GM18907 (cell line): ENCODE results near the gene CACNA2D1.

Experiments used
- ATAC-seq: cut with Tn5 transposase; IDR thresholded peaks from one replicate; pipeline ENCODE4 v1.9.1; 2021; ENCODE audit warnings: mild to moderate bottlenecking, moderate library complexity; ENCODE audit not compliant: unreplicated experiment

Gene CACNA2D1

GRCh38 chr7:82128546-82128945 is 315.0 kb downstream of the CACNA2D1 start:
- no peak for ATAC-seq

- no peak for ATAC-seq
Observed at GRCh38 chr7:82126576-82126975, 317.0 kb downstream of the CACNA2D1 start.

GRCh38 chr7:82124445-82124844 is 319.1 kb downstream of the CACNA2D1 start:
- ATAC-seq = no peak

DNA sequence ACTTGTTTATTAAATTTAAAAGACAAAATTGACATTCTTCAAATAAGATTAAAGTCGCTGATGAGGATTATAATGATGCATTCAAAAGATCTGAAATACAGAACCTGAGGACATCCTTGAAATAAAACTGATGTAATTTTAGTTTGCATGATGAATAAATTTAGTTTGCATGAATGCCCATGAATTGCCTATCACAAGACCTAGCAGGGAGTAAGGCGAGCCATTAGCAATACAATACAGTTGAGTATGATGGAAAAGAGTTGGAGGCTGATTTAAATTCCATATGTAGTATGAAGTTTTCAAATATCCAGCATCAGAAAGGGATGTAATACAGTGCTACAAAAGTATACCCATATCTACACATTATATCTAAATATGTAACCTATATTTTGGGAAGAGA is 321.3 kb downstream of the CACNA2D1 start:
- ATAC-seq = no peak

GRCh38 chr7:82114237-82114636 is 329.3 kb downstream of the CACNA2D1 start:
- ATAC-seq = no peak

DNA sequence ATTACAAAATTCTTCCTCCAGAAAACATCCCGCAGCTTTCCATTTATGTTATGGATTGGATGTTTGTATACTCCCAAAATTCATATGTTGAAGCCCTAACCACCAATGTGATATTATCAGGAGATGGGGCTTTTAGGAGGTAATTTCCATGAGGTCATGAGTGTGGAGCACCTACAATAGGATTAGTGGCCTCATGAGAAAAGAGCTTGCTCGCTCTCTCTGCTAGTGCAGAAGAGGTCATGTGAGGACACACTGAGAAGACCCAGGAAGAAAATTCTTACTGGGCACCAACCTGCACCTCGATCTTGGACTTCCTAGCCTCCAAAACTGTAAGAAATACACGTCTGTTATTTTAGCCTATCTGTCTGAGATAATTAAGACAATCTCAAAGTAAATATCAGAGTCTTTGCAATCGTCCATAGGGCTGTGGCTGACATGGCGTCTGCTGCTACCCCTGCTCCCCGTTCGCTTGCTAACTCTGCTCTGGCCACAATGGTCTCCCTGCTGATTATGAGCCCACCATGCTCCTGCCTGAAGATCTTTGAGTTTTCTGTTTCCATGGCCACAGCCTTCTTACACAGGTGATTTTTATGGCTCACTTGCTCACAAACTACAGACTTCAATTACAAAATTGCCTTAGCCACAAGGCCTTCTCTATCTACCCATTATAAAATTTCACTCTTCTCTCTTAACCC is 333.3 kb downstream of the CACNA2D1 start:
- ATAC-seq = no peak

DNA sequence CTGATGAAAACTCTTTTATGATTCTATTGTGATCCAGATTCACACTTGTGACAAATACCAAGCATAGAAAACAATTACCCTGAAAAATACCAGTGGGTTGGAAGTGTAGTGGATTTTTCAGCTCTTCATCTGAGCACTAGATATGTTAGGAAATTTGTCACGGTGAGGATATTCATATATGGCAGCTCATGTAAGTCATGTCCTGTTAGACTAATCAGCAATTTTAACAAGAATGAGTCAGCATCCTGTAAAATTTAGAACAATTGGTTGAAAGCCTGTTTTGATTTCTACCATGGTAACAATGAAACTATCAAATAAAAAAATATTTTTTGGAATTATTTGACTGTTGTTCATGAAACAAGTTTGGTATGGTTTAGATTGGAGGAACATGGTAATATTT is 334.3 kb downstream of the CACNA2D1 start:
- ATAC-seq = peak; percentile 53

- ATAC-seq = no peak
Observed at GRCh38 chr7:82106201-82106600, 337.4 kb downstream of the CACNA2D1 start.

DNA sequence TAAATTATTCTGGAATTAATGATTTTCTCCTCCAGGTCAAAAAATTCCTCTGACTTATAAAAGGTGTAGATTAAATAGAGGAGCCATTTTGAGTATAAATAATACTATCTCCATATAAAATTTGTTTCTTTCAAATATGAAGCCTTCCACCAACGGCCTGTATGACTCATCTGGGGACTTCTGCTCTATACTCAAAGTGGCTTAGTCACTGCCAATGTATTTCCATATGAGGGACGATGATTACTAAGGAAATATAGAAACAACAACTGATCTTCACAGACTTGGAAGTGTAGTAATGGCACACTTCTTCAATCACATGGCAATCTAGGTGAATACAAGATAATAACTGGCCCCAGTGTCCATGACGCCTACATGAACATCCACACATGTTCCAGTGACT is 338.1 kb downstream of the CACNA2D1 start:
- ATAC-seq = no peak

DNA sequence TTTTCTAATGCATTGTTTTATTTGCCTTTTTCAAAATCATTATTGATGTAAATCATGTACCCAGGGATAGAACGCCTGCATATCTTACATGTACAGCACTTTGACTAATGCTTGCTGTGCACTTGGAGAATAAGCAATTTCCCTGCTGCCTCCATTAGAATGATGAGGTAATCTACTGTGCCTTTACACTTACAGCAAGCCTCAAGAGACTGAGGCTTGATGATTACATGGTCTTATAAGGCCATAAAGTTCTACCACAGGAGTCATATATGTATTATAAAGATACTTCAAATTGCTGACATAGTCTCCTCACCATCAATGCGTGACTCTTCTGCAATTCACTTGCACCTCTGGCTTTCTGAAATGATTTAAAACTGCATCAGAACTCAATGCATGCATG is 345.2 kb downstream of the CACNA2D1 start:
- ATAC-seq = no peak

DNA sequence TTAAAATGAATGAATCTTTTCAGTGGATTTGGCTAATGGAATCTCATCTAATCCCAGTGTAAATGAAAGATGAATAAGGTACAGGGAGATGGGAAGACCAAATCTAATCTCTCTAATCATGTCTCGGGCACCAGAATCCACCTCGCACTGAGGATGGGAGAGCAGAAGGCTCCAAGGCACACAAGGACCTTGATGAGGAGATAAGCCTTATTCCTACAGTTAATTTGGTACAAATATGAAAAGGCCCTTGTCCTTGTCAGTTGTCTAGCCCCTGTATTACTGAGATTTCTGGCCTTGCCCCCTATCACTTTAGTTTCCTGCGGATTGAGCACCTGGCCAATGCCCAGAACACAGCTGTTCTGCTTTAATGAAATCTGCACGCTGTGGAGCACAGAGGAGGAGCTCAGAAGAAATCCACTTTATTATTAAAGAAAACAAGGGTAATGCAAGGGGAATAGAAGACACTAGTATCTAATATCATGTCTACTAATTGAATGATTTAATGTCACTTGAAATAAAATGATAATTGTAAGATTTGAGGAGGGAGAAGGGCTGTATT is 352.4 kb downstream of the CACNA2D1 start:
- no peak for ATAC-seq

DNA sequence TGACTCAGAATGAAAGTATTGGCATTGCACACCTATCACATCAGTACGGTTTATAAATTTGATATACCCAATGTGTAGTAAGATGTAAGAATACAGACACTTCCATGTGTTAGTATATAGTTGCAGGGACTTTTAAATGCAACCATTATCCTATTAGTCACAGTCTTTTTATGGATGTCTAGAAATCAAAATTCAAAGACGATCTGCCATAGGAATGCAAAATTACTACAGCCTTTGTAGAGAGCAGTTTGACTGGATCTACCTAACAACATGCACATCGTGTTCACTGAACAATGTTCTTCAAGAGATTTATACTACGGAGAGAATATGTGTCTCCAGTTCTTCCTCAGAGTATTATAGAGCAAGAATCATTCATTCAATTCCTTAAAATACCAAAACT is 356.5 kb downstream of the CACNA2D1 start:
- ATAC-seq = no peak

DNA sequence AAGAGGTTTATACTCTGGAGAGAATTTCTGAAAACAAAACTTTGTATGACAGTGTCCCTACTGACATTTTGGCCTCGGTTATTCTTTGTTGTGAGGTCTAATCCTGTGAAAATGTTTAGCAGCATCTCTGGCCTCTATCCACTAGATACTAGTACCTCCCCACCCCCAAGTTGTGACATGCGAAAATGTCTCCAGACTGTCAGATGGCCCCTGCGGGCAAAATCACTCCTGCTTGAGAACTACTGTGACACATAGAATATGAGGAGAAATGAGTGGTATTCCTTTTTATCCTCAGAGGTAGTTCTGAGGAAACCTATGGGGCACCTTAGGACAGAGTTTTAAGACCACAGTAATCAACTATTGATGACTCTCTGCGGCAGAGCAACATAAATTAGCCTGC is 358.5 kb downstream of the CACNA2D1 start:
- no peak for ATAC-seq

GRCh38 chr7:82081644-82082224 is 361.8 kb downstream of the CACNA2D1 start:
- no peak for ATAC-seq

DNA sequence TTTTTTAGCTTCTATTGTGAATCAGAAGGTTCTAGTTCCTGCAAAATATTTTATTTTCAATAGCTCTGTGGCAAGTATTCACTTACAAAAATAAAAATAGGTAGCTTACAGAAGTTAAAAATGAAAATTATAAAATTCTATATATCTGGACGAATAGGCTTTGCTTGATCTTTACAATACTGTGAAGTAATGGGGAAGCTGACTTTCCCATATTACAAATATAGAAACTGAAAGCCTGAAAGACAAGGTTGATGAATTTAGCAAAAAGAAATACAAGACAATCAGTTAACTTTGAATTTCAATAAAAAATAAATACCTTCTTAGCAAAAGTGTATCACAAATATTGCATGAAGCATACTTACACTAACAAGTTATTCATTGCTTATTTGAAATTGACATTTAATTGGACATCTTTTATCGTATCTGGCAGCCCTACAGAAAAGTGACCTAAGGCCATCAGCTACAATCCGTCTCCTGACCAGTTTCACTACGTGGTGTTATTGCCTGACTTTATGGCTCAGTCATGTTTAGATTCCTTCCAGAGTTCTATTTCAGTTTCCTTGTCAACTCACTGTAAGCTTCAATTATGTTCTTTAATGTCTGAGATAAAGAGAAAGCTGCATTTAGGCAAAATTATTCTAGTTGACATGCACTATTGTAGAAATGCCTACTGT is 363.2 kb downstream of the CACNA2D1 start:
- peak; percentile 46 for ATAC-seq

DNA sequence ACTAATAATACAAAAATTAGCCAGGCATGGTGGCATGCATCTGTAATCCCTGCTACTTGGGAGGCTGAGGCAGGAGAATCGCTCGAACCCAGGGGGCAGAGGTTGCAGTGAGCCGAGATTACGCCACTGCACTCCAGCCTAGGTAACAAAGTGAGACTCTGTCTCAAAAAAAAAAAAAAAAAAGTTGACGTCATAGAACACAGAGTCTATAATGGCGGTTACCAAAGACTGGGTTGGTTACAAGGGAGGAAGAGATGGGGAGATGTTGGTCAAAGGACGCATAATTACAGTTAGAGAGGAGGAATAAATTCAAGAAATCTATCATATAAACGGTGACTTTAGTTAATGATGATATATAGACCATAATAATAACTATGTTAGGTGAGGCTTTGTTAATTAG is 364.1 kb downstream of the CACNA2D1 start:
- ATAC-seq = no peak

- ATAC-seq = no peak
Observed at GRCh38 chr7:82078807-82079206, 364.8 kb downstream of the CACNA2D1 start.

DNA sequence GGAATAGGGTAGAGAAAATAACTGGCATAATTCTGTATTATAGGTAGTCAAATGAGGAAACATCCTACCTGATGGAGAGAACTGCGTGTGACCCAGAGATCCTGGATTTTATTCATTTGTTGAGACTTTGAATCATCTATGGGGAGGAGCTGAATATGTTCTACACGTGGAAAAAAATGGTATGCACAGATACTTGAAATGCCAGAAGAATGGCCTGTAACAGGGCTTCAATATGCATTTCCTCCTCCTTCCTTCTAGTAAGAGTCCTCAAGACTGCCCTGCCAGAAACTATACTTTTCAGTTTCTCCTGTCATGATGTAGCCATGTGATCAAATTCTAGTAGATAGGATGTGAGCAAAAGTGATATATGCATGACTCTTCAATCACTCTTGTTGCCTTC is 372.1 kb downstream of the CACNA2D1 start:
- ATAC-seq = no peak

DNA sequence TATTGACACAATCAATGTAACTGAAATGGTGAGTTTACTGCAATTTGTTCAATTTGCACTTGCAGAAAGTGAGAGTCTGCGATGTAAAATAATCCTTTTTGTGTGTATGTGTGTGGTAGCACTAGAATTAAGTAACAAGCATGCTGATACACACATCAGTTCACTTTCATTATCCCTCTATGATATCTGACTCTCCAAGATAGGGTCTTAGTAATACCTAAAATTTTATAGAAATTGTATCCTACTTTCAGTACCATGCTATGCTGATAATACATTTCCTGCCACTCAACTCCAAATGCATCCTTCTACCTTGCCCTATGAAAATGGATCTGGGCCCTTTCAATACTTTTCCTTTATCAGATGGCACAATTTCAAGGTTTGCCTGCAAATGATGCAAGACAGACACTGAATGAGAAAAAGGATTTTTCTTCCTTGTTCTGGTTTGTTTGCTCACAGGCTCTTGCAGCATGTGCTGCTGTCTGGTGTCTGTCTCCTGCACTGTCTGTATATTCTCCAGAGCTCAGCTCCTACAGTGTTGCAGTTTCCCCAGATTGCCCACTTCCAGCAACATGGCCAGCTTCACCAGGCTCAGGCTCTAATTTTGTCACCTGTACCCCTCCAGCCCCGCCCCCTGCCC is 375.8 kb downstream of the CACNA2D1 start:
- ATAC-seq = no peak

DNA sequence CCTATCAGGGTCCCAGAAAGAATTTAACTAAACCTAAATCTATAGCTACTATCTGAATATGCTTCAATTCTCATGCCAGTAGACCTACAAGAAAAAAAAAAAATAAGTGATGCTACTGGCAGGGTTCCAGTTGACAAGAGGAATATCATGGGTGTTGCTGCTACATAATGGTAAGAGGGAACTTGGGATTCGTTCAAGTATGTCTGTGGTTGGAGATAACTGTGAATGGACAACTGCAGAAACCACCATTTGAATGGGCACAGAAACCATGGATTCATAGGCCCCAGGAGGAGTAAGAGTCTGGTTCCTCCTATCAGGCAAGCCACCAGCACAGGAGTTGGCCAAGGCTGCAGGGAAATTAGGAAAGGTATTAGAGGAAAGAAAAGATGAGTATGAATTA is 386.1 kb downstream of the CACNA2D1 start:
- no peak for ATAC-seq

GRCh38 chr7:82056282-82056681 is 387.3 kb downstream of the CACNA2D1 start:
- ATAC-seq = no peak

- ATAC-seq = no peak
Observed at GRCh38 chr7:82054544-82054943, 389.0 kb downstream of the CACNA2D1 start.
